Measurements from ENCODE around the gene KRTAP5-1.

The KRTAP5-1 gene

DNA sequence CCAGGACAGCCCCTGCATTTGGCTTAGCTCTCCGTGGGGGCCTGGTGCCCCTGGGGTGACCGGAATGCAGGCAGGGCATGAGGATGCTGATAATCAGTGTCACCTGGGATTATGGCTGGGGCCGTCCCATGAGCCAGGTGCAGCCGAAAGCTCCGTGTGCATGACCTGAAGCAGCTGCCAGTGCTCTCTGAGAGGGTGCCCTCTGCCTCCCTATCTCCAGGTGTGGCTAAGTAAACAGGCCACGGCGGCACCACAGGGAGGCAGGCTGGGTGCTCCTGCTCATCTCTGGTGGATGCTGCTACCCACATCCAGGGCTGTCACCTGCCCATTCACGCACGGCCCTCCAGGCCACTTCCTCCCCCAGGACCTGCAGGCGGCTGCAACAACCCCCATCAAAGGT lies 42.8 kb downstream of the KRTAP5-1 start:
- no peak for DNase-seq (ENCODE audit: low spot score)

DNA sequence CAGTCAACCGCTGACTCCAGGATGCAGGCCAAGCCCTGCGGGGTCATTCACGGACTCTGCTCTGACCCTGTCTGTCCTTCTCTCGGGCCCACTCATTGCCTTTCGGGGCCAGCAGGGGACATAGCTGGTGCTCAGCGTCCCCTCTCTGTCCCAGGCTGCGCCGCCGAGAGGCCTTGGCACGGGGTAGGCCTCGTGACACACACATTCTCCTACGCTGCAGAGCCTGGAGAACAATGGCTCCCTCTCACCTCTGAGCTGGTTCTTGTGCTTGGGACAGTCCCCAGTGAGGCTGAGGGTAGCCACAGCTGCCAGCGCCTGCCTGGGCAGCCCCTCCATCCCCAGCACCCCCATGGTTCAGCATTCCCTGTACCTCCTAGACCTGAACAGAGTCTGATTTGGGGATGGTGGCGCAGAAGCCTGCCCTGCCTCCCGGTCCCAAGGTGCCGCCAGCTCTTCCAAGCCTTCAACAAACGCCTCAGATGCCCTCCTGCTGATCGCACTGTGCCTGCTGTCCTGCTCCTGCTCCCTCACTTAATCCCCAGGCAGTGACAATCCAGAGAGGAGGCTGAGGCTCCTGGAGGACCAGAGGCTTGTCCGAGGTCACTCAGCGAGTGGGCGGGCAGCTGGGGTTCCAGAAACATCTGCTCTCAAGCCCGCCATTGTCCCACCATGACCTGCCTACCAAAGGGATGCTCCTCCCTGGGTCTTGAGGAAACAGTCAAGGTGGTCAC lies 43.4 kb downstream of the KRTAP5-1 start:
- DNase-seq (ENCODE audit: low spot score): no peak

DNA sequence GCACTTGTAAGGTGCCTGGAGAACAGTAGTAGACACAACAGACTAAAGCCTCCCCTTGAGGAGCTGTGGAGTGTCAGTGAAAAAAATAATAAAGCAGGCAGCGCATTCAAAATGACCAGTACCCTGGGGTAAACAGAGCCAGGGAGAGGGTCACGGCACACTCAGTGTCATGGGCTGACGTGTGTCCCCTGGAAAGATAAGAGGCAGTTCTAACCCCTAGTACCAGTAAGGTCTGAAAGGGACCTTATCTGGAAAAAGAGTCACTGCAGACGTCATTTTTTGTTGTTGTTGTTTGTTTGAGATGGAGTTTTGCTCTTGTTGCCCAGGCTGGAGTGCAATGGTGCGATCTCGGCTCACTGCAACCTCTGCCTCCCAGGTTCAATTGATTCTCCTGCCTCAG lies 45.0 kb downstream of the KRTAP5-1 start:
- no peak for DNase-seq (ENCODE audit: low spot score)

- DNase-seq (ENCODE audit: low spot score): no peak
Observed at GRCh38 chr11:1538153-1538552, 46.9 kb downstream of the KRTAP5-1 start.

- DNase-seq (ENCODE audit: low spot score): no peak
Observed at GRCh38 chr11:1536065-1536843, 48.8 kb downstream of the KRTAP5-1 start.

DNA sequence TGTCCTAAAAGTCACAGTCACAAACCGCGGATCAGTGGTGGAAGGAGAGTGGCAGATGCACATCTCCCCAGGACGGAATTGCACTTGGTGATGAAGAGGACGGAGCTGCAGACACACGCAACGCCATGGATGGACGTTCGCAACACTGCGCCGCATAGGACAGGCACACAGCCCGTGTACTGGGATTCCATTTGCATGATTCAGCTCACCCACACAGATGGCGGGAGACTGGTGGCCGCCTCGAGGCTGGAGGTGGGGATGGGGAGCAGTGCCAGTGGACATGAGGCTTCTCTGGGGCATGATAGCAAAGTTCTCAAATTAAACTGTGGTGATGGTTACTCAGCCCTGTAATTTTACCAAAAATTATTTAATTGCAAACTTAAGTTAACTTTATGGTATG lies 50.4 kb downstream of the KRTAP5-1 start:
- DNase-seq (ENCODE audit: low spot score): no peak

Measured in hematopoietic multipotent progenitor cell treated with erythropoietin and hydrocortisone succinate and interleukin-3 and kit ligand, for 15 days (in vitro differentiated cells).